ENCODE results near the gene ATG14.
A peak's percentile ranks its signal among the peaks of the same experiment; 100 is the strongest.
"Not testable (repeated sequence)": the region's sequence is repeated elsewhere in the genome, so short reads cannot be mapped to it uniquely, and the experiment has no call there.

ATG14 gene

GRCh38 chr14:55411426-55412389 is at the start of gene ATG14:
Gene ATG14 (minus strand): TSS chr14:55411830. CDS start chr14:55411822, 8 bp downstream.
- DNase-seq (ENCODE audit: low read depth): peak; percentile 60
- peak within 1 kb of the TSS; percentile 95 for H3K4me3 ChIP-seq (ENCODE audit: low read depth, low read length)
- in situ Hi-C loops (cut with HindIII; ENCODE audit: low sequenced_read_pairs): no loop called here
- TF ChIP-seq CTCF (IDR thresholded peaks at IDR 0.05; ENCODE audit: low read depth, low read length, missing control alignments): no peak

GRCh38 chr14:55458800-55459515 is 47.3 kb upstream of the ATG14 start:
- no peak for TF ChIP-seq CTCF (IDR thresholded peaks at IDR 0.05; ENCODE audit: low read depth, low read length, missing control alignments)
- in situ Hi-C loops (cut with HindIII; ENCODE audit: low sequenced_read_pairs): no loop called here
- no peak overlapping the region for H3K4me3 ChIP-seq (ENCODE audit: low read depth, low read length)
- DNase-seq (ENCODE audit: low read depth): no peak

GRCh38 chr14:55457496-55457895 is 45.9 kb upstream of the ATG14 start:
- in situ Hi-C loops (cut with HindIII; ENCODE audit: low sequenced_read_pairs): no loop called here
- no peak for DNase-seq (ENCODE audit: low read depth)
- no peak for TF ChIP-seq CTCF (IDR thresholded peaks at IDR 0.05; ENCODE audit: low read depth, low read length, missing control alignments)
- no peak overlapping the region for H3K4me3 ChIP-seq (ENCODE audit: low read depth, low read length)

GRCh38 chr14:55456411-55456810 is 44.8 kb upstream of the ATG14 start:
- DNase-seq (ENCODE audit: low read depth); H3K4me3 ChIP-seq (ENCODE audit: low read depth, low read length); in situ Hi-C loops (cut with HindIII; ENCODE audit: low sequenced_read_pairs): not testable (repeated sequence)

GRCh38 chr14:55454264-55455002 is 42.8 kb upstream of the ATG14 start:
- in situ Hi-C loops (cut with HindIII; ENCODE audit: low sequenced_read_pairs): no loop called here
- H3K4me3 ChIP-seq (ENCODE audit: low read depth, low read length): no peak overlapping the region
- peak; percentile 80 for DNase-seq (ENCODE audit: low read depth)
- no peak for TF ChIP-seq CTCF (IDR thresholded peaks at IDR 0.05; ENCODE audit: low read depth, low read length, missing control alignments)

GRCh38 chr14:55451950-55452349 is 40.3 kb upstream of the ATG14 start:
- in situ Hi-C loops (cut with HindIII; ENCODE audit: low sequenced_read_pairs): no loop called here
- TF ChIP-seq CTCF (IDR thresholded peaks at IDR 0.05; ENCODE audit: low read depth, low read length, missing control alignments): no peak
- no peak for DNase-seq (ENCODE audit: low read depth)
- no peak overlapping the region for H3K4me3 ChIP-seq (ENCODE audit: low read depth, low read length)
